Measurements from ENCODE around the gene ADAR. TPM values are rescaled to one million over a fixed set of nuclear protein-coding genes. Genes with fewer than 3 reads are reported as not detected.

The ADAR gene
- total RNA-seq, 1 experiment from 2014 or later, result 171 TPM

GRCh38 chr1:154603317-154603716, 4.7 kb downstream of the ADAR start:
- no peak overlapping the region for H3K4me3 ChIP-seq (ENCODE audit: low read depth, low read length, poor library complexity, severe bottlenecking)
- no peaks in the 10 kb centered on the region for H3K9me3 ChIP-seq (ENCODE audit: low read depth, low read length, poor library complexity, severe bottlenecking)
- DNase-seq (ENCODE audit: low spot score), result no peak
- no TSS peak for BruUV-seq (replicated peaks)
- peaks cover 5% of the 10 kb centered on the region for H3K4me1 ChIP-seq (ENCODE audit: insufficient read depth, low read length, poor library complexity, severe bottlenecking)
- TF ChIP-seq CTCF (conservative IDR thresholded peaks at IDR 0.05; ENCODE audit: low read depth, low read length) (no peak), EZH2 (IDR thresholded peaks at IDR 0.05; ENCODE audit: borderline replicate concordance, low read depth, low read length, poor library complexity, severe bottlenecking) (no peak)
- no peaks in the 10 kb centered on the region for H3K27me3 ChIP-seq (replicated peaks; ENCODE audit: insufficient read depth, low read depth, low read length, poor library complexity)
- ChIA-PET POLR2A (ENCODE audit: low non-redundant PET) (no interaction called here), CTCF (no interaction called here)
- H3K36me3 ChIP-seq (ENCODE audit: insufficient read depth, low read length, poor library complexity, severe bottlenecking), result peaks cover 28% of the 10 kb centered on the region
- intact Hi-C loops (cut with micrococcal nuclease; ENCODE audit: unreplicated experiment), result no loop called here
- no peak overlapping the region for H3K27ac ChIP-seq (ENCODE audit: low read depth, low read length, poor library complexity, severe bottlenecking)

- intact Hi-C loops (cut with micrococcal nuclease; ENCODE audit: unreplicated experiment), result no loop called here
- ChIA-PET POLR2A (ENCODE audit: low non-redundant PET) (no interaction called here), CTCF (no interaction called here)
- Histone ChIP-seq H3K4me3 (ENCODE audit: low read depth, low read length, poor library complexity, severe bottlenecking) (no peak overlapping the region), H3K9me3 (ENCODE audit: low read depth, low read length, poor library complexity, severe bottlenecking) (no peaks in the 10 kb centered on the region), H3K4me1 (ENCODE audit: insufficient read depth, low read length, poor library complexity, severe bottlenecking) (no peaks in the 10 kb centered on the region), H3K36me3 (ENCODE audit: insufficient read depth, low read length, poor library complexity, severe bottlenecking) (peaks cover 63% of the 10 kb centered on the region), H3K27ac (ENCODE audit: low read depth, low read length, poor library complexity, severe bottlenecking) (peak overlapping the region; percentile 5), H3K27me3 (replicated peaks; ENCODE audit: insufficient read depth, low read depth, low read length, poor library complexity) (no peaks in the 10 kb centered on the region)
- no peak for DNase-seq (ENCODE audit: low spot score)
- no peak for TF ChIP-seq EZH2 (IDR thresholded peaks at IDR 0.05; ENCODE audit: borderline replicate concordance, low read depth, low read length, poor library complexity, severe bottlenecking)
- no peak for TF ChIP-seq CTCF (conservative IDR thresholded peaks at IDR 0.05; ENCODE audit: low read depth, low read length)
- BruUV-seq (replicated peaks), result no TSS peak
Observed at GRCh38 chr1:154599658-154600057, 8.3 kb downstream of the ADAR start.

- intact Hi-C loops (cut with micrococcal nuclease; ENCODE audit: unreplicated experiment), result no loop called here
- TF ChIP-seq CTCF (conservative IDR thresholded peaks at IDR 0.05; ENCODE audit: low read depth, low read length) (no peak), EZH2 (IDR thresholded peaks at IDR 0.05; ENCODE audit: borderline replicate concordance, low read depth, low read length, poor library complexity, severe bottlenecking) (no peak)
- H3K27me3 ChIP-seq (replicated peaks; ENCODE audit: insufficient read depth, low read depth, low read length, poor library complexity), result no peaks in the 10 kb centered on the region
- POLR2A ChIA-PET (ENCODE audit: low non-redundant PET), result no interaction called here
- H3K36me3 ChIP-seq (ENCODE audit: insufficient read depth, low read length, poor library complexity, severe bottlenecking), result peaks cover 69% of the 10 kb centered on the region
- BruUV-seq (replicated peaks), result TSS peak; percentile 2
- DNase-seq (ENCODE audit: low spot score), result no peak
- H3K27ac ChIP-seq (ENCODE audit: low read depth, low read length, poor library complexity, severe bottlenecking), result peak overlapping the region; percentile 5
- no peak overlapping the region for H3K4me3 ChIP-seq (ENCODE audit: low read depth, low read length, poor library complexity, severe bottlenecking)
- CTCF ChIA-PET, result no interaction called here
- H3K4me1 ChIP-seq (ENCODE audit: insufficient read depth, low read length, poor library complexity, severe bottlenecking), result no peaks in the 10 kb centered on the region
- no peaks in the 10 kb centered on the region for H3K9me3 ChIP-seq (ENCODE audit: low read depth, low read length, poor library complexity, severe bottlenecking)
Observed at GRCh38 chr1:154598871-154599635, 8.9 kb downstream of the ADAR start.
